Fibroblast of peridontal ligament (primary cell): Measurements from ENCODE around the gene NPPB.

ENCODE experiments used
- DNase-seq: peaks from one replicate; pipeline ENCODE4 v3.0.0-alpha.2; 2010; ENCODE audit errors: extremely low read depth

The NPPB gene

DNA sequence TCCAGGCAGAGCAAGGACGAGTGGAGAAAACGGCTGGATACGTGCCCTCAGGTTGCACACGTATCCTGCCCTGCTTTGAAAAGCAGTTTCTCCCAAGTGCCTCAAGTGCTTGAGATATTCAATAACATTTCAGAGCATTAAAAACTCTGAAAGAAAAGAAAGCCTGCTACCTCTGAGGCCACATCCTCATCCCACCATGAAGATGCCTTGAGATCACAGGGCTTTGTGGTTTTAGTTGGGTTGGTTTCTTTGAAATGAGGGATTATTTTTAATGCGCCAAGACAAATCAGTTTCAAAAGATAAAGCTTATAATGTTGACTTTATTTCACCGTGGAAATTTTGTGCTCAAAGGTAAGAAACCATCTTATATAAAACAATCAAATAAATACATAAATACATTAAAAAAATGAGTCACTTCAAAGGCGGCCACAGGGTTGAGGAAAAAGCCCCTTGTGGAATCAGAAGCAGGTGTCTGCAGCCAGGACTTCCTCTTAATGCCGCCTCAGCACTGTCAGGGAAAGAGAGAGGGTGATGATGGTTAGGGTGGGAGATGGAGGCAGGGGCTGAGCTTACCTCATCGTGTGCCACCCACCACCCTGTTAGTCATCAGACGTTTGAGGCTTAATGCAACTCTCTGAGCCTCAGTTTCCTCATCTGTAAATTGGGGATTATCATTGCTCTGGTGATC, 1.4 kb downstream of the NPPB start:
- DNase-seq: no peak

DNA sequence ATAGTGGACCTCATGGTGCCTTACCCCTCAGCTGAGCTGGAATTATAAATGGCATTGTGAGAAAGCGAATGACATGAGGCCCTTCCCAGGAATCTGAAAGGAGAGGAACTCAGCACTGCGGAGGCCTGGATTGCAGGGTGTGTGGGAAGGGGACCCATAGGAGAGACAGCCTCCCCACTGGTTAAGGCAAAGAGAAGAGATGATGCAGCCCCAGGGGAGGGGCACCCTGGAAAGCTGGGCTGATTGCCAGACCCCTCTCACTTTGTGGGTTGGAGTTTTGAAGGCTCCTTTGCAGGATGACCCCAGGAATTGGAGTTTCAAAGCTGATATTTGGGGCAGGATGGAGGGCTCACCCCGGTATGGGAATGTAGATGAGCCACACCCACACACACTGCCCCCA, 2.0 kb downstream of the NPPB start:
- DNase-seq: no peak

DNA sequence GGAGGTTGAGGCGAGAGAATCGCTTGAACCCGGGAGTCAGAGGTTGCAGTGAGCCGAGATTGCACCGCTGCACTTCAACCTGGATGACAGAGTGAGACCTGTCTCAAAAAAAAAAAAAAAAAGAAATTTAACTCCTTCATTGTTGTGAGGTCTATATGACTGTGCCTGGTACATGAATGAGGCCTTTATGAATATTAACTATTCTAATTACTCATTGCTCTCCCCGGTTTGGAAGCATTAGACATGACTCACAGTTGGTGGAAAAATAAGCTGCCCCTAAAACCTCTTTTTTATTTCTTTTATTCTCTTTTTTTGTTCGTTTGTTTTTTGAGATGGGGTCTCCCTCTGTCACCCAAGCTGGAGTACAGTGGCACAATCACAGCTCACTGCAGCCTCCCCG, 3.3 kb downstream of the NPPB start:
- no peak for DNase-seq

DNA sequence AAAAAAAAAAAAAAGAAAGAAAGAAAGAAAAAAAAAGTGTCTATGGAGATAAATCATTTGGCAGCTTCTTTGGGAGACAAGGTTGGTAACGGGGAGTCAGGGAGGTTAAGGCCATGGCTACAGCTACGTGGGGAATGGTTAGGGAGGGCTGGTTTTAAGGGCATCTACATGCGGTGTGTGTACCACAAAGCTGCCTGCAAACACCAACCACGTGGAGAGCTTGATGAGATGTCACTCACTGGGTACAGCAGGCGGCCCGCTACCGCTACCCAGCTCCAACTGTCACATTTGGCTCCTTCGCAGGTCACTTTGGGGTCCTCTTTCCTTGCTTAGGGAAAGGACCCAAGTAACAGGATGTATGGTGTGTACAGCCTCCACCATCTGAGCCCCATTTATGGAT, 4.2 kb downstream of the NPPB start:
- DNase-seq: no peak

DNA sequence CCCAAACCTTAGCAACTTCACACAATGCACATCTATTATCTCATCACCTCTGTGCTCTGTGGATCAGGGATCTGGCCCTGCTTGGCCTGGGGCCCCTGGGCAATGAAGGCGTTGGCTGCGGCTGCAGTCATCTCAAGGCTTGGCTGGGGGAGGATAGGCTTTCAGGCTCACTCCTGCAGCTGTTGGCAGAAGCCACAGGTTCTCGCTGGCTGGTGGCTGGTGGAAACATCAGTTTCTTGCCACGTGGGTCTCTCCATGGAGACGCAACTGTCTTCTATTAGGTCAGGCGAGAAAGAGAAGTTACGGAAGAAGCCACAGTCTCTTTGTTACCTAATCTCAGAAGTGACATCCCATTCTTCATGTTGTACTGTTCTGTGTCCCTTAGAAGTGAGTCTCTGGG, 7.6 kb downstream of the NPPB start:
- DNase-seq: no peak

DNA sequence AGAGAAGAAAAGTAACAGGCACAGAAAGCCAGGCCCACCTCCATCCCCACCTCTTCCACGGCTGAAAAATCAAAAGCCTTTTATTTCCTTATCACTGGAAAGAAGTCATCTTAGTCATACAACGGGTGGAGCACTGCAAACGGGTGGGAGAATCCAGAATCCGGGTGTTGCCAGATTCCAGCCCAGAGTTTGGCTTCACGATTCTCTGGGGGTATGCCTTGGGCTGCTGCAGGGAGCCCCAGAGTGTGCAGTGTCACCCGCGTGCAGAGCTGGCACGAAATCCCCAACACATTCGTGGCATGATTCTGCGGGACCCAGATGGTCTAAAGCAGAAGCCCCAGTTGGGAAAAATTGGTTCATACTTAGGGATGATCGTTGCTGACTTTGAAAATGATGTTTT, 8.6 kb downstream of the NPPB start:
- DNase-seq: no peak

DNA sequence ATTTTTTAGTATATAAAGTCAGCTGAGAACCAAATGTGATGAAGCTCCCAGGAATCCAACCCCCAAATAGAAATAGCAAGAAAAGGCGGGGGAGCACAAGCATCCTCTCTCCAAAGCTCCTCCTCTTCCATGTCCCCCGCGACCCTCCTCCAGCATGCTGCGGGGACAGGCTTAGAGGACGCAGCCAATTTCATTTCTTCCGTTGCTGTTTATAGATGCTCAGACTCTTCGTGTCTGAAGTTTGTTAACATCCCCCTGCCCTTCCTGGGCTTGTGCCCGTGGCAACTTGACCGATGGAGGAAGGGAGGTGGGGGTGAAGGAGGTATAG, 10.4 kb downstream of the NPPB start:
- no peak for DNase-seq

DNA sequence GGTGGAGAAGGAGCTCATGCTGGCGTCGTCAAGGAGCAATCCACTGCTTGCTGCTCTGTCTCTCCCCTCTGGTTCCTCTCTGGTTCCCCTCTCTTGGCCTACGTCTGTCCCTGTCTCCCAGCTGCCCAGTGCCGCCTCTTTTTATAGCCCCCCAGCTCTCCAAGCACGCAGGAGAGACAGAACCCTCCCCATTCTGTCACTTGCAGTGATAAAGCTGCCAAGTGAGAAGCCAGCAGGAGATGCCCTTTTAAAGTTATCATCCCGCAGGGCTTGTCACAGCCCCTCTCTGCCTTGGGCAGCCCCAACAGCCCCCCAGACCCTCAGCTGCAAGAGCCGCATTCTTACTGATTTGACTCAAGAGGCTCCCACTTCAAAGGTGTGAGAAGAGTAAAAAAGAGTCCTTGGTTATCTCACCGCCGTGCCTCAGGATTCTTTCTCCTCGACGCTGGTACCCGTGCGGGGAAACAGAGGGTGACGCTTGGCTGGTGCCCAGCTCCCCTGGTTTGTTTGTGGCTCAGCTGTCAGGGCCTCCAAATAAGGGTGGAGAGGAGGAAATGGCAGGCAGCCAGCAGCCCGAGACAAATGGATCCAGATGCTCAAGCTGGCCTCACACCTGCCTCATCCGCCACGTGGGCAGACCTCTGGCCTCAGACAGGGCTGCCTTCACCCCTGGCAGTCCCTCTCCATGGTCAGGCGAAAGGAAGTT, 10.9 kb downstream of the NPPB start, which contains the start of gene NPPA:
NPPA (minus strand) TSS at position 117 of the 706 bp plus-strand sequence; CDS start at position 18, 99 bp downstream.
- DNase-seq: peak; percentile 21

DNA sequence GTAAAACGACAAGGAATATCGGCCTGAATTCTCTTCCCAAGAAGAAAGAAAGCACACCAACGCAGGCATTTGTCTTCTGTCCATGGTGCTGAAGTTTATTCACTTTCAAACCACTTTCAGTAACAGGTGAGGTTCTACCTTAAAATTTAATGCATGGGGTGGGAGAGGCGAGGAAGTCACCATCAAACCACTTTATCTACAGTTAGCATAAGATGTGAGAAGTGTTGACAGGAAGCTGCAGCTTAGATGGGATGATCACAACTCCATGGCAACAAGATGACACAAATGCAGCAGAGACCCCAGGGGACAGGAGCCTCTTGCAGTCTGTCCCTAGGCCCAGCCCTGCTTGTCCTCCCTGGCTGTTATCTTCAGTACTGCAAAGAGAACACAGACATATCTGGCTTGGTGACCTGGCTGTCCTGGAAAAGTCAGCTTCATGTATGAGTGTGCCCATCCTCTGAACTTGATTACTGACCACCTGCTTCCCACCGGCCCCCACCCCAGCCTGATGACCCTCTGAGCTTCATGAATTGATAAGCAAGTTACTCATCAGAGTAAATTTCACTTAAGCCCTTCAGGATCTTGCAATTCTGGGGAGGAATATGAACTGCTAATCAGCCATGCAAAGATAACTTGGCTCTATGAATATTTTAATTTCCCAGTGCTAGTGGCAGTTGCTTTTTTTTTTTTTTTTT, 13.0 kb downstream of the NPPB start:
- peak; percentile 31 for DNase-seq

DNA sequence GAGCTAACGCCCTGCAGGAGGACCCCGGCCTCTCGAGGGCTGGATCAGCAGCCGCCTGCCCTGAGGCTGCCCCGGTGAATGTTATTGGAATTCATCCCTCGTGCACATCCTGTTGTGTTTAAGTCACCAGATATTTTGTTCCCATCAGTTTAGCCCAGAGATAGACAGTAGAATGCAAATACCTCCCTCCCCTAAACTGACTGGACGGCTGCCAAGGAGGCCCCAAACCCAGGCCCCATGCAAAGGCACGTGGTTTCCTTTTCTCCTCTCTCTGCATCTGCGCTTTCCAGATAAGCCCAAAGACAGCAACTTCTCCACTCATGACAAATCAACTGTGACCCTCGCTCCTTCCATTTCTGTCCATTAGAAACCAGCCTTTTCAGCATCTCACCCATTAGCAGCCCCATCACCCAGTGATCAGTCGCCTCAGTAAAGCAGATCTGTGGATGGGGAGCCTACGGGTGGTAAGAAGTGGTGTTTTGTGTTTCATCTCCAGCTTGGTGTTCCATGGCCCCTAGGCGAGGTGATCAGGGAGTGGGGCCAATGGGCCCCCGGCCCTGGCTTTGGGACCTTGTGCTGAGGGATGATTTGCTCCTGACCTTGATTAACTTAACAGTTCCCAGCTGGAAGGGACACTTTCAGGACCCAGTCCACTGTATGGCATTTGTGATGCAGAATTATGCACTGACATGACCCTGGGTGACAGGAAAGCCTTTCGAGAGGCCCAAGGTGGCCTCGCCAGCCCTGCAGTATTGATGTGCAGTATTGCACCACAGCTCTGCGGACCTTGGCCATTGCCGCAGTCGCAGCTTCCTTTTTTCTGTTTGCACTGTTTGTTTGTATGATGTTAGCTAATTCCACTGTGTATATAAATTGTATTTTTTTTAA, 16.3 kb downstream of the NPPB start:
- no peak for DNase-seq

DNA sequence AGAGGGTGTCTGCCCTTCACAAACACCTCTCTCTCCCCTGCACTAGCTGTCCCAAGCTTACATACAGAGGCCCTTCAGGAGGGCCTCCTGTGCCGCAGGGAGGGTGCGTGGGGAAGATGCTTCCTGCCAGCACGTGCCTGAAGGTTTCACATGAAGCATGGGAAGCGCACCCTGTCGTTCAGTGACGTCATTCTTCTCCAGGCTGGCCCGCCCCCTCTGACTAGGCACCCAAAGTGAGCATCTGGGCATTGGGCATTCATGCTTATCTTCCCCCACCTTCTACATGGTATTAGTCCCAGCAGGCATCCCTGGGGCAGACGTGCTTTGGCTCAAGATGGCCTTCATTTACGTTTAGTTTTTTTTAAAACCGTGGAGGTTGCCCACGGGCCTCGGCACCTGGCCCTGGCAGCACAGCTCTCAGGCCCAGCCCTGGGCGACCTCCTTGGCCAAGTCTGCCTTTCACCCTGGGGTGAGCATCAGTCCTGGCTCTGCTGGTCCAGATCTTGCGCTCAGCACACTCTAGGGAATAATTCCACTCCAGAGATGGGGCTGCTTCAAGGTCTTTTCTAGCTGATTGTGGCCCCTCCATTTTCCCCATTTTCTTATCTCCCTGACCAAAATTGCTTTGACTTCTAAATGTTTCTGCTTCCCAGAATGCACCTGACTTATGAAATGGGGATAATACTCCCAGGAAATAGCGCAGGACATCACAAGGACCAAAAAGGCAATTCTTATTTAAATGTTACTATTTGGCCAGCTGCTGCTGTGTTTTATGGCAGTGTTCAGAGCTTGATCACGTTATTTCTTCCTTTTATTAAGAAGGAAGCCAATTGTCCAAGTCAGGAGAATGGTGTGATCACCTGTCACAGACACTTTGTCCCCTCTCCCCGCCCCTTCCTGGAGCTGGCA, 17.2 kb downstream of the NPPB start:
- DNase-seq: no peak

DNA sequence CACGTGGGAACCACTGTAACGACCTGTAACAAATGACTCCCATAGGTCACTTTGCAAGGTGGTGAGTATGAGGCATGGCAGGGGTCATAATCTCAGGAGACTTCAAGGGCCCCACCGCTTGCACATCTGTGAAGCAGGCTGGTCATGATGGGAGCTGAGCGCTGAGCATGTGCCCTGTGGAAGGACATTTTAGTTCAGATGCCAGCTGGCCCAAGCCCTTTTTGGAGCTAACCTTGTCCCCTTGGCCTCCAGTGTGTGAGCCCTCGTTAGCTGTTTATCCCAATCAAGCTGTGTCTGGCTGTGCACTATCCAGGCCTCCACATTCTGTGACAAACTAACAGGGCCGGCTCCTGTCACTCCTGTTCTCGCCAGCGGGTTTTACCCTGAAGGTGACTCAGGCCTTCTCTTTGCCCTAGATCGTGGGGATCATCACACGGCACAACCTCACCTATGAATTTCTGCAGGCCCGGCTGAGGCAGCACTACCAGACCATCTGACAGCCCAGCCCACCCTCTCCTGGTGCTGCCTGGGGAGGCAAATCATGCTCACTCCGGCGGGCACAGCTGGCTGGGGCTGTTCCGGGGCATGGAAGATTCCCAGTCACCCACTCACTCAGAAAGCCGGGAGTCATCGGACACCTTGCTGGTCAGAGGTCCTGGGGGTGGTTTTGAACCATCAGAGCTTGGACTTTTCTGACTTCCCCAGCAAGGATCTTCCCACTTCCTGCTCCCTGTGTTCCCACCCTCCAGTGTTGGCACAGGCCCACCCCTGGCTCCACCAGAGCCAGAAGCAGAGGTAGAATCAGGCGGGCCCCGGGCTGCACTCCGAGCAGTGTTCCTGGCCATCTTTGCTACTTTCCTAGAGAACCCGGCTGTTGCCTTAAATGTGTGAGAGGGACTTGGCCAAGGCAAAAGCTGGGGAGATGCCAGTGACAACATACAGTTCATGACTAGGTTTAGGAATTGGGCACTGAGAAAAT, 18.7 kb downstream of the NPPB start:
- no peak for DNase-seq

DNA sequence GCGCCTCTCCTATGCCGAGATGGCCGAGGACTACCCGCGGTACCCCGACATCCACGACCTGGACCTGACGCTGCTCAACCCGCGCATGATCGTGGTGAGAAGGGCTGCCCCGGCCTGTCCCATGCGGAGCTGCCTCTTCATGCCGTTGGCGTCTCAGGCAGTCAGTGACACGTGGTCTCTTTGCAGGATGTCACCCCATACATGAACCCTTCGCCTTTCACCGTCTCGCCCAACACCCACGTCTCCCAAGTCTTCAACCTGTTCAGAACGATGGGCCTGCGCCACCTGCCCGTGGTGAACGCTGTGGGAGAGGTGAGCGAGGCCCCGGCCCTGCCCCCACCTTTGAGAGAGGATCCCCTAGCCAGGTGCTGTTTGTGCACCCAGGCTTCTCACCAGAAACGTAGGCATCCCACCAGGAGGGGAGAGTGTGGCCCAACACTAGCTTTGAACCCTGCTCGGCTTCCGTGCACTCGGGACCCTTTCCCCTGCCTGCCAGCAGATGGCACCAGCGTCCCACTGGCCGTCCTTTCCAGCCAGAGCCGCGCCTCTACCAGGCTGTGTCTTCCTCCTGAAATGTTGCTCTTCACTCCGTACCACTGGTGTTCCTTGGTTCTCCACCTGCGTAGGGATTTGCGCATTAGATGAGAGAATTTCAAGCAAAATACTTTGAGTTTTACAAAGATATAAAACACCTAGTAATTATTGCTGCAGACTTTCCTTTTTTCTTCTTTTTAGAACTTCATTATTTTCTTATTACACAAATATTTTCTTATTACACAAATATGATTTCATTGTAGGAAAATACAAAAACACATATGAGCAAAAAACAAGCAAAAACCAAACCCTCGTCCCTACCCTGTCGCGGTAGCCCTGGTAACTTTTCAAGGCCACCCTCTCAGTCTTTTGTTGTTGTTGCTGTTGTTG, 20.1 kb downstream of the NPPB start:
- DNase-seq: peak; percentile 54

DNA sequence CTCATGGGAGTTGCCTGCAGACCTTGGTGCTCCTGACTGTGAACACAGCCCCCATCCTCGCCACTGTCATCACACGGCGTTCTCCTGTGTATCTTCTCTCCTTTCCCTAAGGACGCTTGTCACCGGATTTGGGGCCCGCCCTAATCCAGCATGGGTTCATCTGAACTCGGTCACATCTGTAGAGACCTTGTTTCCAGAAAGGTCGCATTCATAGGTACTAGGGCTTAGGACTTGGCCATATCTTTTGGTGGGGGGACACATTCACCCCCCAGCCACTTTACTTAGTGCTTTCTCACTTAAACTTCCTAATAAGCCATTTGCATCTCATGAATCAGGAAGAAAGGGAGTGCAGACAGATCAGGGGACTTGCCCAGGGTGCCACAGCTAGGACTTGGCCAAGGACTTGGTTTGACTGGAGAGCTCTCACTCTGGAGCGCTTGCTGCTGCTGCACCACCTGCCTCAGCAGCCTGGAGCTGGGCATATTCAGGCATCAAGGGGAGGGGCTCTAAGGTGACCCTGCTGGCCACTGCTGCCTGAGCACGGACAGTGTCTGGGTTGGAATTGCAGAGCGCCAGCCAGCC, 20.9 kb downstream of the NPPB start:
- no peak for DNase-seq

DNA sequence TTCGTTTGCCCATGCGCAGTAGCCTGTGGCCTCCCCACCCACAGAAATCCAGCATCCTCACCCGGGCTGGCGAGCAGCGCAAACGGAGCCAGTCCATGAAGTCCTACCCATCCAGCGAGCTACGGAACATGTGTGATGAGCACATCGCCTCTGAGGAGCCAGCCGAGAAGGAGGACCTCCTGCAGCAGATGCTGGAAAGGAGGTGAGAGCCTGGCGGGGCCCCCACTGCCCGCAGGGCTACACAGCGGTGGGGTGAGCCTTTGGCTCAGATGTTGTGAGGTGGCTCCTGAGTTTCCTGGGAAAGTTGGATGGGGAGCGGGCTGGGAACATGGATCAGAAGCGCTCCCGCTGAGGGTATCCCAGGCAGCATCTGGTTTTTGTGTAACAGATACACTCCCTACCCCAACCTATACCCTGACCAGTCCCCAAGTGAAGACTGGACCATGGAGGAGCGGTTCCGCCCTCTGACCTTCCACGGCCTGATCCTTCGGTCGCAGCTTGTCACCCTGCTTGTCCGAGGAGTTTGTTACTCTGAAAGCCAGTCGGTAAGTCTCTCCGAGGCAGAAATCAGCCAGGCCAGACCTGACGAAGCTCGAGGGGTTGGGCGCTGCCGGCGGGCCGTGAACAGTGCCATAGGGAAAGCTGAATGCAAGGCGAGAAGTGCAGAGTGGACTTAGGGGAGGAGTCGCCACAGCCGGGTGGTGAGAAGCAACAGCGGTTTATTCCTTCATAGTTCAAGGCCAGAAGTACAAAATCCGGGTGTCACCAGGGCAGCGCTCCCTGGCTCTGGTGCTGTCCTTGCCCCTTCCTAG, 21.6 kb downstream of the NPPB start:
- DNase-seq: no peak

DNA sequence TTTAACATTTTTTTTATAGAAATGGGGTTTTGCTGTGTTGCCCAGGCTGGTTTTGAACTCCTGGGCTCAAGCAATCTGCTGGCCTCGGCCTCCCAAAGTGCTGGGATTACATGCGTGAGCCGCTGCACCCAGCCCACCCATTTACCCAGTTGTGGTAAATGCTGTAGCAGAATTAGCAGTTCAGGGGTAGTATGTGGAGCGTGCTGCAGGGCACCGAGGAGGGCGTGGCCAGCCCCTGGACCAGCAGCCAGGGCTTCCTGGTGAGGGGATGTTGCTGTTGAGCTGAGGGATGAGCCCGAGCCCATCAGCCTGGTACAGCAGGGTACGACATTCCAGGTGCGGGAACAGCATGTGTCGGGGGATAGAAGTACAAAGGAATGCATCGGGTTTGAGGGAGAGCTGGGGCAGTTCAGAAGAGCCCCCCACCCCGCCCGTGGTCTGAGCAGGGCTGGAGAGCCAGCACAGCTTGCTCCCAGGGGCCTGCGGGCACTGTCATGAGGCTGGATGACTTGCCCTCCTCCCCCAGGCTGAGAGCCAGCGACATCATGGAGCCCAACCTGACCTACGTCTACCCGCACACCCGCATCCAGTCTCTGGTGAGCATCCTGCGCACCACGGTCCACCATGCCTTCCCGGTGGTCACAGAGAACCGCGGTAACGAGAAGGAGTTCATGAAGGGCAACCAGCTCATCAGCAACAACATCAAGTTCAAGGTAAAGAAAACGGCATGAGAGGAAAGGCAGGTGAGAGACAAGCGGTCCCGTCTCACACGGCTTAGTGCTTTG, 23.1 kb downstream of the NPPB start:
- no peak for DNase-seq

DNA sequence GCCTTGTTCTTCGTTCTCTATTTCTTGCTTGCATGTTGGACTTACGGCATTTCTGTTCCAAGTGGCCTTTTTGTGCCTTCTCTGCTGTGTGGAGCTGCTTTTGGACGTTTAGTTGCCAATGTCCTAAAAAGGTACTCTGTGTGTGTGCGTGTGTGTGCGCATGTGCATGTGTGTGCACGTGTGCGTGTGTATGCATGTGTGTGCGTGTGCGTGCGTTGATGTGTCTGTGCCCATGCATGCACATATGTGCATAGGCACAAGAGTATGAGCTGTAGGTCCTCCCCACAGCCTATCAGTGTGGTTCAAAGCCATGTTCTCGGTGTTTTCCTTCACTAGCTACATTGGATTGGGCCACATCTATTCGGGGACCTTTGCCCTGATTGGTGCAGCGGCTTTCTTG, 24.8 kb downstream of the NPPB start:
- no peak for DNase-seq
